OCI-LY7 (cell line): Measurements from ENCODE around the gene SPEF1. TPM values are rescaled to one million over a fixed set of nuclear protein-coding genes. Genes with fewer than 3 reads are reported as not detected.

Experiments used
- BruUV-seq: library from RNA; stranded (reverse); fragments of 400-500 nt; replicated peaks from 2 replicates; lab custom pipeline; 2021; lab: Mats Ljungman, UMichigan
- CTCF ChIA-PET: fragments of 300-600 bp; sonication (Branson Sonifier 250); formaldehyde crosslinking; loops from one replicate; lab custom pipeline; 2022; ENCODE audit warnings: antibody characterized with exemption; ENCODE audit not compliant: unreplicated experiment; lab: Charles Lee
- POLR2A ChIA-PET: fragments of 300-600 bp; sonication (Branson Sonifier 250); formaldehyde crosslinking; loops from one replicate; lab custom pipeline; 2022; ENCODE audit warnings: antibody characterized with exemption; lab: Charles Lee
- DNase-seq: peaks from one replicate; pipeline ENCODE4 v3.0.0-alpha.2; 2015; ENCODE audit warnings: low spot score
- H2AFZ ChIP-seq: fragments of 200-600 bp; sonication (generic), shearing (Covaris generic); 2 replicates; pipeline ENCODE4 v1.6.1; 2014; ENCODE audit warnings: mild to moderate bottlenecking, antibody characterized with exemption, low read length, moderate library complexity
- H3K27ac ChIP-seq: fragments of 200-600 bp; sonication (generic); 2 replicates; pipeline ENCODE4 v1.5.1; 2014; ENCODE audit warnings: mixed run types, low read depth, mild to moderate bottlenecking, moderate library complexity, low read length, inconsistent platforms; ENCODE audit not compliant: poor library complexity, severe bottlenecking
- H3K36me3 ChIP-seq: fragments of 200-600 bp; sonication (generic); 2 replicates; pipeline ENCODE4 v1.6.1; 2014; ENCODE audit warnings: mild to moderate bottlenecking, antibody characterized with exemption, low read length, moderate library complexity, mixed read lengths; ENCODE audit not compliant: insufficient read depth
- H3K4me1 ChIP-seq: fragments of 200-600 bp; sonication (generic); 2 replicates; pipeline ENCODE4 v1.5.1; 2014; ENCODE audit warnings: mild to moderate bottlenecking, low read length; ENCODE audit not compliant: insufficient read depth, poor library complexity, severe bottlenecking
- H3K4me2 ChIP-seq: fragments of 200-600 bp; sonication (generic); 2 replicates; pipeline ENCODE4 v1.6.1; 2014; ENCODE audit warnings: mild to moderate bottlenecking, low read length
- H3K4me3 ChIP-seq: fragments of 200-600 bp; sonication (generic); 2 replicates; pipeline ENCODE4 v1.5.1; 2014; ENCODE audit warnings: mild to moderate bottlenecking, low read depth, low read length; ENCODE audit not compliant: poor library complexity, severe bottlenecking
- H3K79me2 ChIP-seq: fragments of 200-600 bp; sonication (generic); 2 replicates; pipeline ENCODE4 v1.6.1; 2016; ENCODE audit warnings: low read depth, mild to moderate bottlenecking, low read length, moderate library complexity, mixed read lengths; ENCODE audit not compliant: insufficient read depth
- H3K9me2 ChIP-seq: fragments of 200-600 bp; sonication (generic); 2 replicates; pipeline ENCODE4 v1.6.1; 2016; ENCODE audit warnings: mild to moderate bottlenecking, low read length, mixed read lengths; ENCODE audit not compliant: insufficient read depth
- H3K9me3 ChIP-seq: fragments of 200-600 bp; sonication (generic); 2 replicates; pipeline ENCODE4 v1.6.1; 2014; ENCODE audit warnings: mild to moderate bottlenecking, mixed run types, low read length, mixed read lengths
- H4K20me1 ChIP-seq: fragments of 200-600 bp; sonication (generic); 2 replicates; pipeline ENCODE4 v1.6.1; 2014; ENCODE audit warnings: mild to moderate bottlenecking, antibody characterized with exemption, low read length, moderate library complexity, mixed read lengths; ENCODE audit not compliant: insufficient read depth
- CTCF ChIP-seq: fragments of 200-600 bp; sonication (generic); conservative IDR thresholded peaks from 2 replicates; pipeline ENCODE4 v1.5.1; 2014; ENCODE audit warnings: mild to moderate bottlenecking, antibody characterized with exemption, low read length, moderate library complexity, mixed read lengths
- EZH2phosphoT487 ChIP-seq: fragments of 200-600 bp; sonication (generic); IDR thresholded peaks from 2 replicates; pipeline ENCODE4 v1.6.1; 2018; ENCODE audit warnings: low read depth, borderline replicate concordance, mild to moderate bottlenecking, mixed run types, antibody characterized with exemption, low read length, moderate library complexity, mixed read lengths
- intact Hi-C: fragments of 100-400 bp; cut with micrococcal nuclease; formaldehyde crosslinking; loops from one replicate; pipeline ENCODE4 v1.10.0; 2022; ENCODE audit not compliant: unreplicated experiment
- total RNA-seq, 2 experiments: library from RNA; depleted of rRNA in 1 of 2; stranded (reverse); fragments of >200 nt in 1 of 2; shearing (Covaris generic) in 1 of 2; gene quantifications; 2 replicates each; pipeline ENCODE4 v1.2.3, GENCODE V29; 2014 to 2022

The SPEF1 gene
- total RNA-seq, 2 experiments from 2014 or later = 0.09 to 0.27 TPM

GRCh38 chr20:3760655-3761348 lies 20.4 kb downstream of the SPEF1 start:
- no TSS peak for BruUV-seq
- Histone ChIP-seq H3K4me3 (no peak overlapping the region), H3K79me2 (no peaks in the 10 kb centered on the region), H3K36me3 (peaks cover 40% of the 10 kb centered on the region), H3K27ac (peak overlapping the region; percentile 12), H4K20me1 (no peaks in the 10 kb centered on the region), H3K9me3 (no peaks in the 10 kb centered on the region), H3K9me2 (no peaks in the 10 kb centered on the region), H3K4me2 (0 out of 2 replicates have a peak overlapping the region, but pooled peaks have one; percentile 30), H2AFZ (no peak overlapping the region), H3K4me1 (peaks cover 21% of the 10 kb centered on the region)
- intact Hi-C loops = no loop called here
- TF ChIP-seq CTCF (no peak), EZH2phosphoT487 (no peak)
- ChIA-PET CTCF (no interaction called here), POLR2A (interaction anchor here (1.2 kb wide), 1 partner anchor 16 kb away, joined by 3 read pairs; no protein-coding TSS in a partner anchor)
- DNase-seq = peak; percentile 46

- no TSS peak for BruUV-seq
- intact Hi-C loops = no loop called here
- Histone ChIP-seq H3K79me2 (no peaks in the 10 kb centered on the region), H3K4me2 (no peak overlapping the region), H3K27ac (no peak overlapping the region), H3K4me1 (peaks cover 13% of the 10 kb centered on the region), H3K36me3 (peaks cover 49% of the 10 kb centered on the region), H3K9me2 (no peaks in the 10 kb centered on the region), H2AFZ (no peak overlapping the region), H3K4me3 (no peak overlapping the region), H4K20me1 (no peaks in the 10 kb centered on the region), H3K9me3 (no peaks in the 10 kb centered on the region)
- POLR2A ChIA-PET = interaction anchor here (1.2 kb wide), 1 partner anchor 8 kb away, joined by 3 read pairs; the partner anchor contains the start of gene ADISSP
- CTCF ChIA-PET = no interaction called here
- TF ChIP-seq EZH2phosphoT487 (no peak), CTCF (no peak)
- DNase-seq = no peak
Measured at GRCh38 chr20:3759884-3760283, 21.4 kb downstream of the SPEF1 start.

- no peak for DNase-seq
- BruUV-seq = no TSS peak
- Histone ChIP-seq H3K9me3 (no peaks in the 10 kb centered on the region), H3K4me1 (peaks cover 13% of the 10 kb centered on the region), H3K36me3 (peaks cover 49% of the 10 kb centered on the region), H3K27ac (no peak overlapping the region), H4K20me1 (no peaks in the 10 kb centered on the region), H3K4me2 (no peak overlapping the region), H2AFZ (no peak overlapping the region), H3K4me3 (no peak overlapping the region), H3K79me2 (no peaks in the 10 kb centered on the region), H3K9me2 (no peaks in the 10 kb centered on the region)
- POLR2A ChIA-PET = interaction anchor here (1.2 kb wide), 1 partner anchor 8 kb away, joined by 3 read pairs; the partner anchor contains the start of gene ADISSP
- TF ChIP-seq CTCF = no peak
- TF ChIP-seq EZH2phosphoT487 = no peak
- intact Hi-C loops = no loop called here
- CTCF ChIA-PET = no interaction called here
Measured at GRCh38 chr20:3759316-3759823, 21.9 kb downstream of the SPEF1 start.
